Mononuclear cell (primary cell): Measurements from ENCODE around the gene MS4A18. TPM values are rescaled to one million over a fixed set of nuclear protein-coding genes. Genes with fewer than 3 reads are reported as not detected.

ENCODE experiments used
- H3K27me3 ChIP-seq: 2 replicates; pipeline ENCODE4 v1.6.0; 2011; ENCODE audit warnings: low read length, control low read depth; ENCODE audit not compliant: insufficient read depth
- H3K4me1 ChIP-seq: 2 replicates; pipeline ENCODE4 v1.5.1; 2011; ENCODE audit warnings: mild to moderate bottlenecking, low read length, control low read depth; ENCODE audit not compliant: insufficient read depth
- H3K4me3 ChIP-seq: 2 replicates; pipeline ENCODE4 v1.5.1; 2011; ENCODE audit warnings: mild to moderate bottlenecking, low read length, moderate library complexity
- H3K9me3 ChIP-seq: 2 replicates; pipeline ENCODE4 v1.5.1; 2011; ENCODE audit warnings: low read depth, mild to moderate bottlenecking, control low read depth, low read length
- total RNA-seq: library from RNA; depleted of rRNA; stranded (reverse); fragments of >200 nt; gene quantifications from one replicate; pipeline ENCODE4 v1.2.3, GENCODE V29; 2012

MS4A18 gene
- total RNA-seq, 1 donor, result not detected

GRCh38 chr11:60769273-60769672 lies 44.8 kb downstream of the MS4A18 start:
- no peaks in the 10 kb centered on the region for H3K4me1 ChIP-seq
- H3K27me3 ChIP-seq, result no peaks in the 10 kb centered on the region

GRCh38 chr11:60769811-60770210 lies 45.3 kb downstream of the MS4A18 start:
- no peaks in the 10 kb centered on the region for H3K4me1 ChIP-seq
- no peaks in the 10 kb centered on the region for H3K27me3 ChIP-seq
- H3K4me3 ChIP-seq, result no peak overlapping the region
- no peaks in the 10 kb centered on the region for H3K9me3 ChIP-seq

More at GRCh38 chr11:60769273-60769672, 44.8 kb downstream of the MS4A18 start:
- Histone ChIP-seq H3K9me3 (no peaks in the 10 kb centered on the region), H3K4me3 (no peak overlapping the region)

GRCh38 chr11:60771146-60771545 lies 46.6 kb downstream of the MS4A18 start:
- H3K4me3 ChIP-seq, result no peak overlapping the region
- no peaks in the 10 kb centered on the region for H3K4me1 ChIP-seq
- no peaks in the 10 kb centered on the region for H3K9me3 ChIP-seq
- no peaks in the 10 kb centered on the region for H3K27me3 ChIP-seq

- Histone ChIP-seq H3K27me3 (no peaks in the 10 kb centered on the region), H3K4me1 (no peaks in the 10 kb centered on the region), H3K9me3 (no peaks in the 10 kb centered on the region), H3K4me3 (no peak overlapping the region)
Measured at GRCh38 chr11:60771879-60772525, 47.5 kb downstream of the MS4A18 start.

GRCh38 chr11:60772666-60773065 lies 48.1 kb downstream of the MS4A18 start:
- Histone ChIP-seq H3K27me3 (no peaks in the 10 kb centered on the region), H3K4me3 (no peak overlapping the region), H3K4me1 (no peaks in the 10 kb centered on the region), H3K9me3 (no peaks in the 10 kb centered on the region)

GRCh38 chr11:60774726-60775125 lies 50.2 kb downstream of the MS4A18 start:
- Histone ChIP-seq H3K27me3 (no peaks in the 10 kb centered on the region), H3K9me3 (no peaks in the 10 kb centered on the region), H3K4me1 (no peaks in the 10 kb centered on the region), H3K4me3 (no peak overlapping the region)

- H3K9me3 ChIP-seq, result no peaks in the 10 kb centered on the region
- H3K27me3 ChIP-seq, result no peaks in the 10 kb centered on the region
- H3K4me3 ChIP-seq, result no peak overlapping the region
- H3K4me1 ChIP-seq, result no peaks in the 10 kb centered on the region
Measured at GRCh38 chr11:60775420-60775961, 51.0 kb downstream of the MS4A18 start.

GRCh38 chr11:60776167-60776566 lies 51.6 kb downstream of the MS4A18 start:
- H3K4me1 ChIP-seq, result no peaks in the 10 kb centered on the region
- no peaks in the 10 kb centered on the region for H3K27me3 ChIP-seq
- H3K9me3 ChIP-seq, result no peaks in the 10 kb centered on the region
- H3K4me3 ChIP-seq, result no peak overlapping the region

GRCh38 chr11:60777106-60777505 lies 52.6 kb downstream of the MS4A18 start:
- H3K4me3 ChIP-seq, result no peak overlapping the region
- no peaks in the 10 kb centered on the region for H3K27me3 ChIP-seq
- H3K9me3 ChIP-seq, result no peaks in the 10 kb centered on the region
- no peaks in the 10 kb centered on the region for H3K4me1 ChIP-seq

- H3K4me1 ChIP-seq, result no peaks in the 10 kb centered on the region
- H3K27me3 ChIP-seq, result no peaks in the 10 kb centered on the region
- H3K4me3 ChIP-seq, result no peak overlapping the region
- H3K9me3 ChIP-seq, result no peaks in the 10 kb centered on the region
Measured at GRCh38 chr11:60777572-60777971, 53.1 kb downstream of the MS4A18 start.

GRCh38 chr11:60780065-60780464 lies 55.5 kb downstream of the MS4A18 start:
- Histone ChIP-seq H3K4me1 (no peaks in the 10 kb centered on the region), H3K9me3 (no peaks in the 10 kb centered on the region), H3K27me3 (no peaks in the 10 kb centered on the region)

GRCh38 chr11:60780774-60781173 lies 56.3 kb downstream of the MS4A18 start:
- H3K4me1 ChIP-seq, result no peaks in the 10 kb centered on the region
- no peaks in the 10 kb centered on the region for H3K9me3 ChIP-seq
- H3K27me3 ChIP-seq, result no peaks in the 10 kb centered on the region
- H3K4me3 ChIP-seq, result no peak overlapping the region

More at GRCh38 chr11:60780065-60780464, 55.5 kb downstream of the MS4A18 start:
- no peak overlapping the region for H3K4me3 ChIP-seq

GRCh38 chr11:60781286-60781980 lies 56.9 kb downstream of the MS4A18 start:
- no peaks in the 10 kb centered on the region for H3K9me3 ChIP-seq
- H3K27me3 ChIP-seq, result no peaks in the 10 kb centered on the region

GRCh38 chr11:60781981-60782316 lies 57.4 kb downstream of the MS4A18 start:
- Histone ChIP-seq H3K4me3 (no peak overlapping the region), H3K4me1 (no peaks in the 10 kb centered on the region), H3K9me3 (no peaks in the 10 kb centered on the region), H3K27me3 (no peaks in the 10 kb centered on the region)

More at GRCh38 chr11:60781286-60781980, 56.9 kb downstream of the MS4A18 start:
- H3K4me1 ChIP-seq, result no peaks in the 10 kb centered on the region
- no peak overlapping the region for H3K4me3 ChIP-seq

- Histone ChIP-seq H3K9me3 (no peaks in the 10 kb centered on the region), H3K4me1 (no peaks in the 10 kb centered on the region), H3K27me3 (no peaks in the 10 kb centered on the region), H3K4me3 (no peak overlapping the region)
Measured at GRCh38 chr11:60782393-60783140, 58.0 kb downstream of the MS4A18 start.
